Dedifferentiated amniotic fluid mesenchymal stem cell (primary cell): ENCODE results near the gene GFOD1.

Source experiments
- DNase-seq: peaks from one replicate; pipeline ENCODE4 v3.0.0-alpha.2; 2016; ENCODE audit errors: extremely low spot score

The GFOD1 gene

DNA sequence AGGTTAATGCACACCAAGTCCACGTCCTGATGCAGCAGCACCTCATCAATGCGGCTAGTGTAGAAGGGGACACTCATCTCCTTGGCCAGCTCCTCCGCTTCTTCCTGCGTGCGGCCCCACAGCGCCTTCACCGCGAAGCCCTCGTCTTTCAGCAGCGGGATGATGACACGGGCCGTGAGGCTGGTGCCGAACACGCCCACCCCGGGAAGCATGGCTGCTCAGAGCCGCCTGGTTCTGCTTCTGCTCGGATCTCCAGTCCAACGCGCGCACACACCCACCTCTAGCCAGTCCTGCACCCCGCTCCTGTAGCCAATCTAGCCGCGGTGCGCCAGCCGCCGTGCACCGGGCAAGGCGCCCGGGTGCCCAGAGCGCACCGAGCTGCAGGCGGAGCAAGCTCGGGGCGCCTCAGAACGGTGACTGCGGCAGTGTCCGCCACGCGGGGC, 700 bp downstream of the GFOD1 start:
- no peak for DNase-seq

DNA sequence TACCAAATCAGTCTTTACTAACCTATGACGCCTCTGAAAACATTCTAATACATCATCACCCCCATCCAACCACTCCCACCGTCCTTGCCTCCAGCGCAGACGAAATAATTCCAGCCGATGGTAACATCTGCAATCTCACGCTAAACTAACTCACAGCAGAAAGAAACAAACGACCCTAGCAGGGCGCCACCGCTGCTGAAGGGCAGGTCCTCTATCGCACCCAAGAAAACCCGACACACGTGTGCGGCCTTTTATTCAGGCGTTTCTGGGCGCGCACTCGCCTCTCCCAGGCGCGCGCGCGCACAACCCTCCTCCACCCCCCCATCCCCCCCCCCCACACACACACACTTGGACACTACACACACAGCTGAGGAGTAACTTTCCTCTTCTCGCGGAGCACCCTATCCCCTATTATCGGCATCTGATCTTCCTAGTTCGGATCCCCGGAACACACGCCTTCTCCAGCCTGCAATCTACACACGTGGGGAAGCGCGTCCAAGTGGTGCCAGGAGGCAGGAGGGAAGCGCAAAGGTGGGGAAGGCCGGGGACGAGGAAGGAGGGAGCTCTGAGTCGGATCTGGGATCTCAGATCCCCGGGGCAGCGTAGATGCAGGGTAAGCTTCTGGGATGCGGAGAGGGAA, 1.4 kb downstream of the GFOD1 start:
- DNase-seq, result no peak

DNA sequence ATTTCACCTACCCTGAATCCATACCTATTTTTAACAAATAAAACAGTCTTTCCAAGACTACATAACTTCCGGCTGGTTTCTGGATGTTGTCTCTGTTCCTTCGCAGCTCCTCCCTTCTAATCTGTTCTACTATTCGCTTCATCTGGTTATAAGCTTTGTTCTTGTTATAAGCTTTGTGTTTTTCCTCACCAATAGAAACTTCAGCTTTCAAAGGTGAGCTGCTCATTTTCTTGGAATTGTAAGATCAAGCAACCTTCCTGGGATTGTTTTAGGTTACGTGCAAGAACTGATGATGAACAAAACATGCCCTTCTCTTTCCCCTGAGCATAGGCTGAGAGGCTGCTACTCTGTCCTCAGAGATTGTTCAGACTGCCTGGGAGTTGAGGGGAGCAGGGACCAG, 2.1 kb downstream of the GFOD1 start:
- no peak for DNase-seq

DNA sequence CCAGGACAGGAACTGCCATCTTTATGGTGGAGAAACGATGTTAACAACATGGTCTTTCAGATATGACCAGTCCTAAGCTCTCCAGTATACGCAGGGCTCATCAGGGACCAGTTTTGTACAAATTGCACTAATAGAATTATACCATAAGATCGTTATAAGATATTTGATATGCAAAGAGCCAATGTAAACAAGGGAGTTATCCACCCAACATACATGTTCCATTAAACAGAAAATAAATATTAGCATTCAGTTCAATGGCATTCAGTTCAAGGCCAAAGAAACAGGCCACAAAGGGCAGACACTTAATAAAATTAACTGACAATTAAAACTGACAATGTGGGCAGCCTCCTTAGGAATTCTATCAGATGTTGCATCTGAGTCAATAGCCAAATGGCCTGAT, 2.6 kb downstream of the GFOD1 start:
- DNase-seq, result no peak

DNA sequence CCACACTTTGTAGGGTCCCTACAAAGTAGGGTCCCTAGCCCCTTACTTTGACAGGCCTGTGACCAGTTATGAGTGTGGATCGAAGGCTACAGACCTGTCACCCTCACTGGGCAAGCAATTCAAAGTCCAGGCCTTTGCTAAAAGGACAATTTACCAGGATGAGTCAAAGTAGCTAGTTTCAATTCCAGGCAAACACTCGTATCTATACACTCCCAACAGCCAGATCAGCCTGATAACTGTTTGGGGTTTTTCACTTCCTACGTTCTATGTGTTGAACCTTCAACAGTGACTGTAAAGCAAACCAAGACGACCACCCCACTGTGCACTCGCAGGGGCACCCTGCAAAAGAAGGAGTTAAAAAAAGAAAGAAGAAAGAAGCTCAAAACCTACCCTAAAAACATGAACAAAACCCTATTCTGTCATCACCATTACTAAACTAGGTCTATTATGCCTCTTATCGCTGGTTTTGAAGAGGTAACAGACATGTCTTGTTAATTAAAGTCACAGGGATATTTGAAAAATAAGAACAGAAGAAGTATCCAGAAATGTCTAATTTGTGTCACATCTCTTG, 3.2 kb downstream of the GFOD1 start:
- no peak for DNase-seq

DNA sequence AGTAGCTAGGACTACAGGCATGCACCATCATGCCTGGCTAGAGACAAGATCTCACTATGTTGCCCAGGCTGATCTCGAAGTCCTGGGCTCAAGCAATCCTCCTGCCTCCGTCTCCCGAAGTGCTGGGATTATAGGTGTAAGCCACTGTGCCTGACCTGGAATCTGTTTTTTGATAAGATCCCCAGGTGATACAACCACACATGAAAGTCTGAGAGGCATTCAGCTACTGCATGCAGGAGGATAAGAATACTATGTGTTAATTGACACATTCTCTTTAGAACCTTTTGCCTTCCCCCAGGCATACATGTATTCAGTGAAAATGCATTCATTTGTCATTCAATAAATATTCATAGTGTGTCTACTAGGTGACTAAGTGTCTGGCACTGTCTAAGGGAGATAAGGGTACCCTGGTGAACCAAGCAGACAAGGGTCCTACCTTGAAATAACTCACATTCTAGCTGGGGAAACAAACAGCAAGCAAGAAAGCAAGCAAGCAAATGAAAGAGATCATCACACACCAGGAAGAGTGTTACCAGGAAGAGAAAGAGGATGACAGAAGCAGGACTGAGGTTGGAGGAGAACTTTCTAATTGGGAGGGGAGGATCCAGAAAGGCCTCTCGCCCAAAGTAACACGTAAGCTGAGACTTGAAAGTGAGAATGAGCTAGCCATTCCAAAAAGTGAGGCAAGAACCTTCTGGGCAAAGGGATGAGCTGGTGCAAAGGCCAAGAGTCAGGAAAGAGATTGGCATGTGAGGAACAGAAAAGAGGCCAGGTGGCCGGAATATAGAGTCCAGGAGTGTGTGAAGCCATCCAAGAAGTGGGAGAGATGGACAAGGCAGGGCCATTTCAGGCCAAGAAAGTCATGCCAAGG, 6.5 kb downstream of the GFOD1 start:
- no peak for DNase-seq

DNA sequence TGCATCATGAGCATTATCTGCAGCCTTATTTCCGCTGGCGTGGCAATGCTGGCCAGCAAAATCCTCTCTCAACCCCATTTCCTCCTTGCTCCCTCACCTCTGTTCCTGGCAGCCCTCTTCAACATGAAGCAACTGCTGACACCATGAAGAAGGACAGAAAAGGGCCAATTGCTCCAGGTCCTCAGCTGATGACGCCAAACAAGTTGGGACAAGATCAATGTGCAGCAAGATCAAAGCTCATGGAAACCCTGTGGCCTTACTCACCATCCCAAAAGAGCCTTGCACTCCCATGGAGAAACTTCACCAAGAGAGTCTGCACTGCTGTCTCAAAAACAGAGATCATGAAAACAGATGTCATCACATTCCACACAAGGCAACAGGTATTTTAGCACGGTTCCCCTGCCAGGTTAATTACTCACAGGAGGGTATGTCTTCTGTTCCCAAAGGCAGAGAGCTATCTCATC, 7.4 kb downstream of the GFOD1 start:
- no peak for DNase-seq

DNA sequence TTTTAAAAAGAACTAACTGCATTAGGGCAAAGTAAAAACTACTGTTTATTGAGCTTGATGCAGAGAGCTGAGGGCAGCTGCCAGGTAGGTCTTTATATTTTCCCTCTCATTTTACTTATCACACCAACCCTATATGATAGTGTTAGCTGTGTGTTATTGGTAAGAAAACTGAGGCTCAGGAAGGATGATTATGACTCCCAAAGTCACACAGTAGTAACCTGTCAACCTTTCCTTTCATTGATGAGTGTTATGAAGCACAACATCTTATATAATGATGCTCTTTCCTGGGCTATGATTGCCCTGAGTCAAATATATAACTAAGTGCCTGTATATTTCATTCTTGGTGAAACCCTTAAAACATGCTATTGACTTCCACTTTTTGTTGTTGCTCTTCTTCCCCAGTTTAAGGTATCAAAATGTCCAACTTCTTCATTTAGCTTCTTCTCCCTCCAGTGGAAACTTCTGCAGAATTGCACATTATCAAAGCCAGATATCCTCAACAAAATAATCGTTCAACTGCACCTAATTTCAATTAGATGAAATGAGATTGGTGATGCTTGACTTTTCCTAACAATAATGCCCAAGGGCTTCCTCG, 8.1 kb downstream of the GFOD1 start:
- DNase-seq, result no peak

DNA sequence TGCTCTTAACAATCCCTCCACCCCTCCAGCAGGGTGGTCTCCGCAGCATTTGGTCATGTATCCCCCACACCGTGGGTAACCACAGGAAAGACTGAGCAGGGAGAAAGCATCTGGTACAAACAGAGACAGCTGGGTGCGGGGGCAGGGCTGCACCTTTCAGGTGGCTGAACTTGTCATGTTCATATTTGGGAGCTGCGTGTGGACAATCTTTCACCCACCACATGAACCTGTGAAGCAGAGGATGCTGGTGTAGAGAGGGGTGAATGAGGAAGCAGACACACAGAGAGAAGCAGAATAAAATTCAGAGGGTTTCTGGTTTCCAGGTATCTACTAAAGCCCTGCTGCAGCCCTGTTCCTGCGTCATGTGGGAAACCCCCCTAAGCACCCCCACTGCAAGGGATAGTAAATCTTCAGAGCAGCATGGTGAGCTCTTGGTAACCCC, 8.9 kb downstream of the GFOD1 start:
- DNase-seq, result no peak

DNA sequence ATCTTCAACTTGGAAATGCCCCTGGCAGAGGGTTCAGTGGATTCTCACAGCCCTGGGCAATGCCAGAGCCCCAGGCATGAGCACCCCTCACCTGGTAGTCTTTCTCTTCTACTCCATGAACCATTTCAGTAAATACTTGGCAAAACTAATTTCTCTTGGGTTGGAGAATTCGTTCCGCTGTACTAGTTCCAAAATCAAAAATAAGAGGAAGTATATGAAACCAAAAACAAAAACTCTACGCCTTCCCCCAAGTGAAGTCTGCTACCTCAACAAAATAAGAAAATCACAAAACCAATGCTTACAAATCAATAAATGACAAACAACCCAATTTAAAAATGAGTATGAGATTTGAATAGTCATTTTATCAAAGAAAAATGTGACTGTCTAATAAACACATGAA, 12.6 kb downstream of the GFOD1 start:
- no peak for DNase-seq

DNA sequence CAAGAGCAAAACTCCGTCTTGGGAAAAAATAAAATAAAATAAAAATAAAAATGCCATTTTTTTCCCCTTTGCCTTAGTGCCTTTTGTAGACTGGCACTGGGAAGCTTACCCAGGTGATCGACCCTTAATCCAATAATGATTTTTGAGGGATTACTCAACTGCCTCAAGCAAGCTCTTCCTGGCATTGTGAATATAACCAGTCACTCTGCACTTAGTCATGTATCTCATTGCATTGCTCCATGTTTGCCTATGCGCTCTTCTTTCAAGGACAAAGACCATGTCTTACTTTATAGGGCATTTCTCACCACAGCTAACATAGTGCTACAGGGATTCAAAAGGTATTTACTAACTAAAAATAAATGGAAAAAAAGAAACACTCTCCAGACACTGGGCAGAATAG, 13.0 kb downstream of the GFOD1 start:
- DNase-seq, result no peak

DNA sequence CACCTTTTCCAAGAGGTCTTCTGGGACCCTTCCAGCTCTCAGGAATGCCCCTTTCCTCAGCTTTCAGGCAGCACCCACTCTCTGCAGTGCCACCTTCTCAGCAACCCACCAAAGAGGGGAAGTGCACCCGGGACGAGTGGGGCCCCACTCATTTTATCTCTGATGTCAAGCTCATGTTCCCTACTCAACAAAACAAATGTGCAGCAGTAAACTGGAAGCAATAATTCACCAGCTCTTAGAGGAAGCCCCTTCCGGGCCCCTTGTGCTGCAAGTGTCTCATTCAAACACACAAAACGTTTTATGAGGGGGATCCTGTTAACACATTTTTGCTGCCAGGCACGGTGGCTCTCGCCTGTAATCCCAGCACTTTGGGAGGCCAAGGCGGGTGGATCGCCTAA, 13.6 kb downstream of the GFOD1 start:
- DNase-seq, result no peak

DNA sequence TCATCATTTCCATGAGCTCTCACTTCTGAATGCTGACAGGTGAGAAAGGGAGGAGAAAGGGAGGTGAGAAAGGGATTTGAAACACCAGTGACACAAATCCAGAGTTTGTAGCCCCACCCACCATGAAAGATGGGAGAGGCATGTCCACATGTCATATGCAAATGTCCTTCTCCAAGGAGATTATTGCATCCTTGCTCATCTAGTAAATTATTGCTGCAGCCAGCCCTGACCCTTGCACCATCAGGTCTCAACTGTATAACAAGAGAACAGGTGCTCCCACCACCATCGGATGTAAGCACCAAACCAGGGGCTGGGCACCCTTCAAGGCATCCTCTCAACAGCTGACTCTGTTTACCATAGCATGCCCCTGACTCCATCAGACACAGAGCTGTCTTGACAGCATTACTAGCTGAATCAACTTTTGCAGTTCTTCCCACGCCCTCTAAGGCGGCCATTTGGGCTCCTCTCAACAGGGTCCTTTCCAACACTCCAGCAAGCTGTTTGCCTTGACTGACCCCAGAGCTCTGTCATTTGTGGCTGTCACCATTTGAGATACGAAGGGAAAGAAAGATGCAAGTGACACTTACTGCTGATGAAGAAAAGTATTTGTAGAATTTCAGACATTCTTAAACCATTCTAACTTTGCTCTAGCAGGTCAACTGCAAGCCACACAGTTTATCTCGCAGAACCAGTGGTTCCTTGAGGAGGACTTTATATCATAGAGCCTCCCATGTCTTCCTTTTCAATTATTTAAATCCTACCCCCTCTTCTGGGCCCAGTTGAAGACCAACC, 14.2 kb downstream of the GFOD1 start:
- no peak for DNase-seq

DNA sequence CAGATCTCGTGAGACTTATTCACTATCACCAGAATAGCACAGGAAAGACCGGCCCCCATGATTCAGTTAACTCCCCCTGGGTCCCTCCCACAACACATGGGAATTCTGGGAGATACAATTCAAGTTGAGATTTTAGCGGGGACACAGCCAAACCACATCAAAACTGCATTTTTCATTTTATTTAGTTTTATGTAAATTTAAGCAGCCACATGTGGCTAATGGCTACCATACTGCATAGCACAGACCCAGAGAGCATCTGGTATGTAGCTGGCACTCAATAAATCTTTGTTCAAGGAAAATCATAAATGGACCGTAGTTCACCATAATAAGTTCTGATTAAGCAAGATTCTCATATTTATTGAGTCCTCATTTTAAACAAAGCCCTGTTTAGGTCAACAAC, 15.3 kb downstream of the GFOD1 start:
- no peak for DNase-seq

DNA sequence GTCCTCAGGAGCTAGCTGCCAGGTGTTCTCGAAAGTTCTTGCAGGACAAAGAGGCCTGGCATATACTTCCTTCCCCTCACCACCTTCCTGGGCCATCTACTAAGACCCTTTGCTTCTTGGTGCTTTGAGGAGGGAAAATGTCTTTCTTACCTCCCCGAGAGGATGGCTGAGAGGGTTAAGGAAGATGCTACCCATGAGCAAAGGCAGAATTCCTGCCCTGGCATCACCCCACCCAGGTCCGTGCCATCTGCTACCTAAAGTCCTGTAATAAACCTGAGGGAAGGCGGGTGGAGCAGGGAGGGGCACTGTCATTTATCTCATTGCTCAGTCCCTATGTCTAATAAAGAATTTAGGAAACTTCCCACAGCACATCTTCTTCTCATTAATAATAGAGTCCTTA, 16.2 kb downstream of the GFOD1 start:
- DNase-seq, result no peak

DNA sequence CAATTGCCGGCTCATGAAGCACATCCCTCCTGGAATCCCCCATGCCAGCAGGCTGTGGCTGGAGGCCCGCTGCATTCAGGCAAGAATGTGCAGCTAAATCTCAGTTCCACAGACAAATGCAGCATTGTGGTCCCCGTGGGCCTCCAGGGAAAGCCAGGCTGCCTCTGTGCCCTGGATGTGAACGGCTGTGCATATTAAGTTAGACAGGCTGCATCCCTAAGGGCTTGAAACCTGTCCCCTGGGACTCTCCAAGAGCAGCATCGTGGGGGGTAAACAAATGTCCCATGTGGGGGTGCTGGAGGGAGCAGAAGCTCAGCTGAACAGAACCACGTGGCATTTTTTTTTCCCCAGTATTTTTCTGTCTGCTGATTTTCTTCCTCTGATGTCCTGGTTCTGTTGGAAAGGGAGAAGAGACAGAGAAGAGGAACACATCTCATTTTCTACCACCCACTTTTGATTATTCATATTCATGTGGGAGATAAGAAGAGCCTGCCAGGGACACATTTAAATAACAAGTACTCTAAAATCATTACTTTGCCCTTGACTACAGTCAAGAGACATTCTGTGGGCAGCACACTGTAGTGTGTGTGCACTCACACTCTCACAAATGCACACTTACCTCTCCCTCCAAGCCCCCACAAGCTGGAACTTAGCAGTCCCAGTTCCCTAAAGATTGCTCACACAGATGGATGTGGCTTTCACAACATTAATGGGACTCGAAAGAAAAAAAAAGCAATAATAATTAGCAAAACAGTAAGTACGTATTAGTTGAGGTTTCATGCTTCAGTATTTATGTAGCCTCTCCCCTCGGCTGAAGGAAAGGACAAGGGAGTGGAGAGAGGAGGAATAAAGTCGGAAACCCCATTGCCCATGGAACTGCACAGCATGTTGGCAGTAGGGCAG, 16.9 kb downstream of the GFOD1 start:
- DNase-seq, result no peak

DNA sequence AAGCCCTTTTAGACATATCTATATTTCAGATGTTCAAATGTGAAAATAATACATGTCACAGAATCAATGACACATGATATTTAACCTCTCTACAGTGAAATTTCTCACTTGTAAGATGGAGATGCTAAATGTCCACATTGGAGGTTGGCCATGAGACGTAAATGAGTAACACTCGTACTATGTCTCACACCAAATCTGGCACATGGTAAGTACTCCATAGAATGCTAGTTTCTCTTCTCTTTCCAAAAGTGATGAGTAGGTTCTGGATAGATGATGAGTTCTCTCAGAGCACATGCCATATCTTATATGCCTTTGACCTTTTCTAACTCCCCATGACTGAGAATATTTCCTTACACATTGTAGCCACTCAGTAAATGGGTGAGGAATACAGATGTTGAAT, 17.7 kb downstream of the GFOD1 start:
- DNase-seq, result no peak

DNA sequence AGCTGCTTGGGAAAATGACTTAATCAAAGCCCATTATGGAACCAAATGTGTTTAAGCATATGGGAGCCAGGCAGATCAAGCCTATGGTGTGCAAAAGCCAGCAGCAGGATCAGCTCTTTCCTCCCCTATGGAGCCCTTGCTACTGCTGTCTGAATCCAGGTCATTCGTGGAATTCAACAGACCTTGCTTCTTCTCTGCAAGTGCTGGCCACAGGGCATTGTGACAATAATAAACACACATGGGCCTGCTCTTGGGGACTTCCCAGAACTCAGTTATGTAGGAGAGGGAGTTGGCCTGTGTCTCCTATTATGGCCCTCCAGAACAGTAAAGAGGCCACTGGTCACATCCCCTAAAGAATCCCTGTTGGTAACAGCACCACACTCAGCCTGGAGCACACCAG, 18.6 kb downstream of the GFOD1 start:
- no peak for DNase-seq

DNA sequence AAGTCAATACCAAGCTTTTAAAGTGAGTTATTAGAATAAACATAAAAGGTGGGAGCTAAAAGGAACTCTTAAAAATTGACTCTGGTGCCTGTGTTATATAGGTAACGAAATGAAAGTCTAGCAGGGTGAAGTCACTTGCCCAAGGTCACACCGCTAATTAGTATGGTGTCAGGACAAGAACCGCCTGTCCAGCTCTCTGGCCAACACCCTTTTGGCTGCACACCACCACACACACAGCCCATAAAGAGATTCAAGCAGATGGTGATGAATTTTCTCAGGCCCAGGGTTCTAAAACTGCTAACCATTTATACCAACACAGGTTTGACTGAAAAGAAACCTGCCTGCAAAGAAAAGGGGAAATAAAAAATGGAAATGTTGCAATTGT, 20.2 kb downstream of the GFOD1 start:
- DNase-seq, result no peak

DNA sequence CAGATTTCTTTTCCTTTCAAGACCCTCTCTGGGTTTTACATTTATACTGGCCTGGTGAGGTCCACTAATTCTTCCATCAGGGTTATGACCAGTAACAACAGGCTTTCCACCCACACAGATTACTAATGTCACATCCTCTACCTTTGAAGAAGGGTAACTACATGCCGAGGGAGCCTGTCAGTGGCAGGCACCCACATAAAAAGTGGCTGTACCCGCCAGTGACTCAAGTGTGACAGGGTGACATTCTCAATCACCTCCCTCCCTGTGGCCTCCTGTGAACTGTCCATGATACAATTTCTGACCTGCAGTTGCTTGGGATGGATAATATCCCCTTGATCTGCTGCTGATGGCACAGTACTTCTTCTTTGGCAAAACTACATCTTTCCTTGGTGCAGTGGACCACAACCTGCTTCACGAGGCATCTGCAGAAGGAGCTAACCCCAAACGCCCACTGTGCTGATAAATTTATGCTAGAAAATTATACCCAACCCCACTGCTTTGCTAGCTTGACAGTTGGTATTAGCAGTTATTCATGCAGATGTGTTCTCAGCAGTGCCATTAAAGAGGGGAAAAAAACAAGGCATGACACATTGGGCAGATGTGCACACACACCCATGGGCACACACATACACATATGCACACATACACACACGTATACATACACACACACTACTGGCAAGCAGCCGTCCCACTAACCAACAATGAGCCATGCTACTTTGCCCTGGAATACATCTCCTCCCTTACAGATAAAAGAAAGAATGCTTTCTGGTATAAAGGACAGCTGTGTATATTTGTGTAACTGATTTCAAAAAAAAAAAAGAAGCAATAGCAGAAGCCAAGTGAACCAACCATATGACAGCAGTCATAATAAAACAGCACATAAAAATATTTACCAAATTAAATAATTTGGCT, 20.8 kb downstream of the GFOD1 start:
- no peak for DNase-seq
